ENCODE measurements around the gene PTPRJ. TPM values are rescaled to one million over a fixed set of nuclear protein-coding genes. Genes with fewer than 3 reads are reported as not detected.

Gene PTPRJ
- total and polyA plus RNA-seq, 2 donors (not counting 3 experiments of a cell fraction or from before 2014, with no cell fraction given): 3.1 to 7.7 TPM

GRCh38 chr11:47940904-47941649 is 39.3 kb upstream of the PTPRJ start:
- FAIRE-seq (no peak), DNase-seq (ENCODE audit: low read depth, low spot score) (no peak)
- no peaks in the 10 kb centered on the region for H3K9me3 ChIP-seq (replicated peaks; ENCODE audit: control insufficient read depth, insufficient read depth, low read length)
- intact Hi-C loops (cut with micrococcal nuclease): no loop called here
- POLR2A ChIA-PET: no interaction called here
- H3K79me2 ChIP-seq (ENCODE audit: control insufficient read depth, insufficient read depth, low read length): no peaks in the 10 kb centered on the region
- dilution Hi-C loops (cut with MboI; ENCODE audit: extremely low pct_ligation_motif_present, low sequenced_read_pairs): no loop called here
- no peaks in the 10 kb centered on the region for H3K9me1 ChIP-seq (replicated peaks; ENCODE audit: control insufficient read depth, extremely low read depth, insufficient read depth, low read length)
- no peak overlapping the region for H2AFZ ChIP-seq (ENCODE audit: low read depth, low read length)
- CTCF ChIA-PET: interaction anchor here (11.4 kb wide), 1 partner anchor 168 kb away, joined by 326 read pairs; no protein-coding TSS in a partner anchor
- TF ChIP-seq JUN (IDR thresholded peaks at IDR 0.05; ENCODE audit: borderline replicate concordance, insufficient read depth, insufficient read length, low read depth): no peak
- no peak for TF ChIP-seq MYC (IDR thresholded peaks at IDR 0.05; ENCODE audit: low read depth, low read length)
- no peak for TF ChIP-seq POLR2A (IDR thresholded peaks at IDR 0.05; ENCODE audit: low read depth, low read length)
- TF ChIP-seq CTCF (IDR thresholded peaks at IDR 0.05; ENCODE audit: extremely low read depth in 1 of 2, insufficient read depth in 1 of 2, low read depth in 1 of 2, low read length in 2 of 2): no peak
- no peak for TF ChIP-seq GATA2 (IDR thresholded peaks at IDR 0.05; ENCODE audit: insufficient read depth, insufficient read length, low read depth, low read length)
- TF ChIP-seq MAX (IDR thresholded peaks at IDR 0.05; ENCODE audit: insufficient read depth, insufficient read length): no peak
- no peak for TF ChIP-seq FOS (IDR thresholded peaks at IDR 0.05; ENCODE audit: borderline replicate concordance, insufficient read depth, low read length)
- no peak for TF ChIP-seq POLR2AphosphoS5 (IDR thresholded peaks at IDR 0.05; ENCODE audit: insufficient read depth, low read depth, low read length)
- TF ChIP-seq EZH2 (IDR thresholded peaks at IDR 0.05; ENCODE audit: borderline replicate concordance, low read depth, low read length, severe bottlenecking): no peak
- H3K4me2 ChIP-seq (ENCODE audit: insufficient read depth, low read length): no peak overlapping the region
- no peaks in the 10 kb centered on the region for H3K36me3 ChIP-seq (ENCODE audit: control insufficient read depth in 2 of 2, extremely low read depth in 1 of 2, insufficient read depth in 2 of 2, low read length in 2 of 2)
- no peak overlapping the region for H3K4me3 ChIP-seq (replicated peaks in 1 of 3; ENCODE audit: insufficient read depth in 1 of 3, low read depth in 1 of 3, low read length in 3 of 3)
- BruUV-seq (replicated peaks): no TSS peak
- no peaks in the 10 kb centered on the region for H3K27me3 ChIP-seq (ENCODE audit: control insufficient read depth in 2 of 2, insufficient read depth in 2 of 2, low read length in 2 of 2)
- no peaks in the 10 kb centered on the region for H4K20me1 ChIP-seq (replicated peaks; ENCODE audit: control insufficient read depth, extremely low read depth, insufficient read depth, low read length)
- no peak overlapping the region for H3K9ac ChIP-seq (replicated peaks; ENCODE audit: extremely low read depth, insufficient read depth, low read length)
- H3K27ac ChIP-seq (ENCODE audit: insufficient read depth, low read depth, low read length): no peak overlapping the region
- peaks cover 5% of the 10 kb centered on the region for H3K4me1 ChIP-seq (ENCODE audit: control insufficient read depth, extremely low read depth, insufficient read depth, low read length)

Measured in endothelial cell of umbilical vein (primary cell).